H1 (cell line): ENCODE measurements around the gene RALA. TPM values are rescaled to one million over a fixed set of nuclear protein-coding genes. Genes with fewer than 3 reads are reported as not detected.

Experiments
- CTCF ChIA-PET: fragments of 300-600 bp; sonication (Branson Sonifier 250); formaldehyde crosslinking; loops from one replicate; lab custom pipeline; 2021; ENCODE audit not compliant: partially characterized antibody; lab: Charles Lee
- POLR2A ChIA-PET: fragments of 300-600 bp; sonication (Branson Sonifier 250); formaldehyde crosslinking; loops from one replicate; lab custom pipeline; 2021; ENCODE audit warnings: inconsistent platforms; ENCODE audit not compliant: partially characterized antibody; lab: Charles Lee
- DNase-seq, 2 experiments: peaks; one replicate each; pipeline versions ENCODE4 v3.0.0 to v3.0.0-alpha.2; 2010 to 2022; ENCODE audit warnings: low spot score in 2 of 2, low read depth in 1 of 2, mixed read lengths in 1 of 2
- FAIRE-seq: peaks from 2 replicates; lab custom pipeline; 2011; peaks lifted over from hg19 to GRCh38; lab: Jason Lieb, UNC
- H2AFZ ChIP-seq: 2 replicates; pipeline ENCODE4 v1.8.1; 2012; ENCODE audit warnings: low read length, inconsistent platforms
- H2AK5ac ChIP-seq: 2 replicates; pipeline ENCODE4 v1.6.1; 2013; ENCODE audit warnings: low read depth, low read length
- H2BK120ac ChIP-seq: replicated peaks from 2 replicates; pipeline ENCODE3; 2013; ENCODE audit warnings: low read depth, low read length, inconsistent platforms
- H2BK12ac ChIP-seq: 2 replicates; pipeline ENCODE4 v1.6.1; 2013; ENCODE audit warnings: low read depth, low read length
- H2BK15ac ChIP-seq: 2 replicates; pipeline ENCODE4 v1.6.1; 2013; ENCODE audit warnings: low read length
- H2BK20ac ChIP-seq: 2 replicates; pipeline ENCODE4 v1.6.1; 2013; ENCODE audit warnings: low read length
- H2BK5ac ChIP-seq: 2 replicates; pipeline ENCODE4 v1.6.1; 2013; ENCODE audit warnings: low read depth, low read length
- H3K14ac ChIP-seq: 2 replicates; pipeline ENCODE4 v1.6.1; 2013; ENCODE audit warnings: inconsistent platforms; ENCODE audit not compliant: insufficient read length
- H3K18ac ChIP-seq: 2 replicates; pipeline ENCODE4 v1.6.1; 2013; ENCODE audit warnings: low read length; ENCODE audit errors: extremely low read depth
- H3K23ac ChIP-seq: 2 replicates; pipeline ENCODE4 v1.6.1; 2013; ENCODE audit warnings: inconsistent platforms; ENCODE audit not compliant: insufficient read length
- H3K23me2 ChIP-seq: 2 replicates; pipeline ENCODE4 v1.6.1; 2013; ENCODE audit warnings: low read depth, low read length
- H3K27ac ChIP-seq: 2 replicates; pipeline ENCODE4 v1.6.1; 2011; ENCODE audit warnings: low read depth, low read length, inconsistent platforms
- H3K27me3 ChIP-seq, 4 experiments: replicated peaks in 1 of 4; 1 replicate in 1 of 4; 2 replicates in 3 of 4; pipeline versions ENCODE4 v1.6.1 to v1.8.1; 2011 to 2013; ENCODE audit warnings: low read length in 3 of 4, mild to moderate bottlenecking in 3 of 4, inconsistent platforms in 2 of 4, mixed read lengths in 2 of 4, moderate library complexity in 1 of 4; ENCODE audit not compliant: control insufficient read depth in 3 of 4, insufficient read depth in 3 of 4; ENCODE audit errors: extremely low read depth in 1 of 4
- H3K36me3 ChIP-seq, 4 experiments: 2 replicates each; pipeline versions ENCODE4 v1.6.1 to v1.8.1; 2011 to 2013; ENCODE audit warnings: mild to moderate bottlenecking in 4 of 4, low read length in 3 of 4, moderate library complexity in 2 of 4, control low read depth in 1 of 4, inconsistent platforms in 1 of 4; ENCODE audit not compliant: insufficient read depth in 4 of 4, control insufficient read depth in 2 of 4
- H3K4ac ChIP-seq: replicated peaks from 2 replicates; pipeline ENCODE3; 2013; ENCODE audit warnings: low read length, low read depth, mixed read lengths, inconsistent platforms; ENCODE audit not compliant: insufficient read length
- H3K4me1 ChIP-seq, 4 experiments: replicated peaks in 1 of 4; 1 replicate in 1 of 4; 2 replicates in 3 of 4; pipeline versions ENCODE4 v1.6.1 to v1.8.1; 2011 to 2013; ENCODE audit warnings: low read length in 3 of 4, inconsistent platforms in 2 of 4, mixed read lengths in 1 of 4; ENCODE audit not compliant: insufficient read depth in 4 of 4, control insufficient read depth in 3 of 4
- H3K4me2 ChIP-seq, 2 experiments: 2 replicates each; pipeline versions ENCODE4 v1.6.1 to v1.8.1; 2011 to 2013; ENCODE audit warnings: low read depth in 2 of 2, low read length in 2 of 2, control low read depth in 1 of 2, inconsistent platforms in 1 of 2, mild to moderate bottlenecking in 1 of 2; ENCODE audit not compliant: insufficient read depth in 1 of 2
- H3K4me3 ChIP-seq, 4 experiments: fragments of 200-600, 300-600 bp in 1 of 4; sonication (generic), shearing (Covaris generic), sonication (Bioruptor Twin) in 1 of 4; 2 replicates each; pipeline versions ENCODE4 v1.5.1 to v1.8.1; 2011 to 2016; ENCODE audit warnings: low read length in 4 of 4, low read depth in 3 of 4, control low read depth in 2 of 4, inconsistent platforms in 2 of 4, mild to moderate bottlenecking in 2 of 4, mixed read lengths in 1 of 4, moderate library complexity in 1 of 4; ENCODE audit not compliant: insufficient read depth in 2 of 4; ENCODE audit errors: extremely low read depth in 1 of 4
- H3K56ac ChIP-seq: replicated peaks from 2 replicates; pipeline ENCODE3; 2013; ENCODE audit warnings: low read depth, mild to moderate bottlenecking, mixed read lengths, low read length, inconsistent platforms; ENCODE audit not compliant: insufficient read length
- H3K79me1 ChIP-seq: 2 replicates; pipeline ENCODE4 v1.6.1; 2013; ENCODE audit warnings: low read depth, low read length, control low read depth
- H3K79me2 ChIP-seq, 2 experiments: 2 replicates each; pipeline versions ENCODE4 v1.6.1 to v1.8.1; 2012 to 2013; ENCODE audit warnings: low read length in 2 of 2, mild to moderate bottlenecking in 2 of 2, inconsistent platforms in 1 of 2; ENCODE audit not compliant: insufficient read depth in 2 of 2, control insufficient read depth in 1 of 2
- H3K9ac ChIP-seq, 4 experiments: replicated peaks in 1 of 4; 1 replicate in 1 of 4; 2 replicates in 3 of 4; pipeline versions ENCODE4 v1.6.1 to v1.8.1; 2011 to 2013; ENCODE audit warnings: low read depth in 3 of 4, low read length in 3 of 4, control low read depth in 2 of 4, mild to moderate bottlenecking in 2 of 4, moderate library complexity in 2 of 4, inconsistent platforms in 1 of 4; ENCODE audit errors: extremely low read depth in 1 of 4
- H3K9me3 ChIP-seq, 2 experiments: 2 replicates each; pipeline versions ENCODE4 v1.6.1 to v1.8.1; 2012 to 2013; ENCODE audit warnings: mild to moderate bottlenecking in 2 of 2, moderate library complexity in 2 of 2, control low read depth in 1 of 2, inconsistent platforms in 1 of 2, low read depth in 1 of 2, low read length in 1 of 2, mixed read lengths in 1 of 2; ENCODE audit not compliant: insufficient read depth in 2 of 2
- H4K20me1 ChIP-seq, 2 experiments: replicated peaks in 1 of 2; 2 replicates each; pipeline versions ENCODE3 to v1.8.1; 2011 to 2013; ENCODE audit warnings: inconsistent platforms in 2 of 2, low read length in 2 of 2, mild to moderate bottlenecking in 1 of 2; ENCODE audit not compliant: insufficient read depth in 2 of 2, control insufficient read depth in 1 of 2
- H4K5ac ChIP-seq: 2 replicates; pipeline ENCODE4 v1.6.1; 2013; ENCODE audit warnings: low read length, low read depth, mixed read lengths, inconsistent platforms; ENCODE audit not compliant: insufficient read length
- H4K8ac ChIP-seq: 2 replicates; pipeline ENCODE4 v1.8.0; 2013; ENCODE audit warnings: mild to moderate bottlenecking, moderate library complexity, low read length, inconsistent platforms; ENCODE audit not compliant: insufficient read depth; ENCODE audit errors: extremely low read depth
- H4K91ac ChIP-seq: replicated peaks from 2 replicates; pipeline ENCODE3; 2013; ENCODE audit warnings: low read length, mixed read lengths, inconsistent platforms; ENCODE audit not compliant: insufficient read length
- JUN ChIP-seq: IDR thresholded peaks from 2 replicates; pipeline ENCODE4 v1.6.1; 2011; ENCODE audit warnings: low read depth, mild to moderate bottlenecking, improper control_type of control experiment, low read length
- SP2 ChIP-seq: IDR thresholded peaks from 2 replicates; pipeline ENCODE4 v1.6.1; 2012; ENCODE audit warnings: mild to moderate bottlenecking, low read length, inconsistent platforms
- TCF12 ChIP-seq: IDR thresholded peaks from 2 replicates; pipeline ENCODE4 v1.6.1; 2011; ENCODE audit warnings: low read depth, mild to moderate bottlenecking, low read length
- TEAD4 ChIP-seq: IDR thresholded peaks from 2 replicates; pipeline ENCODE4 v1.6.1; 2012; ENCODE audit warnings: low read depth, low read length, inconsistent platforms, mixed read lengths
- YY1 ChIP-seq: IDR thresholded peaks from 2 replicates; pipeline ENCODE4 v1.6.1; 2011; ENCODE audit warnings: low read depth, mild to moderate bottlenecking, low read length
- WGBS, 2 experiments: shearing (Covaris generic) in 1 of 2; methylation state at CpG; one replicate each; pipeline versions ENCODE4 v1.1.6 to v1.1.7; 2013 to 2015; ENCODE audit warnings: low lambda C conversion rate in 2 of 2, mixed read lengths in 2 of 2, inconsistent platforms in 1 of 2, low coverage in 1 of 2, missing lambda C conversion rate in 1 of 2; ENCODE audit not compliant: insufficient replicate concordance in 2 of 2, insufficient coverage in 1 of 2, insufficient read length in 1 of 2; ENCODE audit errors: extremely low coverage in 1 of 2, missing lambda C conversion rate in 1 of 2; 5-methylcytosine and 5-hydroxymethylcytosine counted together
- polyA plus RNA-seq, 7 experiments: library from polyadenylated mRNA; depleted of rRNA in 3 of 7; stranded (reverse) in 5 of 7; unstranded in 2 of 7; fragments of >200 nt in 5 of 7; fragments of 200-250 nt in 2 of 7; gene quantifications; 1 replicate in 5 of 7; 2 replicates in 1 of 7; 4 replicates in 1 of 7; pipeline versions ENCODE4 v1.2.1 to v1.2.3, GENCODE V29; 2011 to 2013; ENCODE audit warnings: missing spikeins in 2 of 7, mixed read lengths in 2 of 7
- total RNA-seq: library from RNA; stranded (reverse); fragmentation: NEBNext Ultra II Directional; extraction: Animal tissue kit (Norgen Biotek cat#: 25700); gene quantifications from 2 replicates; pipeline ENCODE4 v1.2.1, GENCODE V29; 2021

RALA gene
- total and polyA plus RNA-seq, 2 of the 8 experiments (the other 6 are each of a cell fraction or from before 2014, with no cell fraction given) = 24.1 to 72.8 TPM

- Histone ChIP-seq H3K79me2 (no peaks in the 10 kb centered on the region), H3K14ac (no peak overlapping the region), H3K18ac (no peak overlapping the region), H2BK120ac (no peak overlapping the region), H3K23ac (no peak overlapping the region), H4K91ac (no peak overlapping the region), H3K9me3 (no peaks in the 10 kb centered on the region), H2AK5ac (no peak overlapping the region), H4K8ac (no peak overlapping the region), H3K4me1 (peaks cover 0 to 4% (median 2%) of the 10 kb centered on the region in 4 experiments; a peak in 4 of 7 replicates), H3K27ac (no peak overlapping the region), H2AFZ (no peak overlapping the region)
- FAIRE-seq (no peak), DNase-seq (no peak)
- CTCF ChIA-PET = interaction anchor here (1.8 to 7.6 kb wide), 3 partner anchors 34 to 131 kb away, joined by 6 to 37 read pairs (median 8); no protein-coding TSS in a partner anchor
- TF ChIP-seq JUN (no peak), YY1 (no peak), SP2 (no peak), TCF12 (no peak), TEAD4 (no peak)
- TF ChIP-seq, all 59 proteins: peak for 0
- POLR2A ChIA-PET = interaction anchor here (0.6 to 6.6 kb wide), 2 partner anchors 9 to 123 kb away, joined by 3 to 47 read pairs; partner anchors contain the start of gene RALA
- Histone ChIP-seq H2BK20ac (no peak overlapping the region), H2BK15ac (no peak overlapping the region), H3K27me3 (peaks cover 0 to 9% (median 6%) of the 10 kb centered on the region in 4 experiments; a peak in 4 of 7 replicates), H3K4me3 (no peak overlapping the region), H3K23me2 (no peaks in the 10 kb centered on the region), H4K20me1 (no peaks in the 10 kb centered on the region), H3K4ac (no peak overlapping the region), H3K79me1 (no peaks in the 10 kb centered on the region), H3K9ac (no peak overlapping the region; a peak in 1 of 7 replicates), H3K4me2 (no peak overlapping the region), H2BK12ac (no peak overlapping the region), H4K5ac (no peak overlapping the region), H2BK5ac (no peak overlapping the region), H3K56ac (no peak overlapping the region), H3K36me3 (no peaks in the 10 kb centered on the region)
- 88% methylated on average over 2 of the region's 2 CpGs; no CpG with 5 or more reads in 1 of the 2 experiments for WGBS, 2 experiments
These were observed 9.1 kb upstream of the RALA start for GRCh38 chr7:39614299-39614698.
